Measurements from ENCODE around the gene KBTBD8. TPM values are rescaled to one million over a fixed set of nuclear protein-coding genes. Genes with fewer than 3 reads are reported as not detected.

Gene KBTBD8
- total RNA-seq = 5.8 and 6.1 TPM in 2 replicates
- long read RNA-seq, partial matches to known transcripts = 0 of 3 reads
- long read RNA-seq, other reads (novel, unspliced or antisense) = 3 of 3 reads

GRCh38 chr3:66998113-66998903 is at the start of gene KBTBD8:
KBTBD8 (plus strand) TSS chr3:66998307; CDS start chr3:66998356, 49 bp downstream.
- TF ChIP-seq CTCF (IDR thresholded peaks at IDR 0.05; ENCODE audit: unreplicated experiment) = no peak
- H3K27me3 Mint-ChIP-seq = peaks cover 21% of the 10 kb centered on the region
- H3K4me3 Mint-ChIP-seq (ENCODE audit: low read depth) = peak within 1 kb of the TSS; percentile 90
- H3K9me3 Mint-ChIP-seq (ENCODE audit: low read depth) = no peaks in the 10 kb centered on the region
- H3K4me1 Mint-ChIP-seq (ENCODE audit: low read depth) = peaks cover 3% of the 10 kb centered on the region
- peaks cover 4% of the 10 kb centered on the region for H3K36me3 Mint-ChIP-seq (ENCODE audit: insufficient read depth)
- peak; percentile 96 for DNase-seq (ENCODE audit: low spot score, unreplicated experiment)
- H3K27ac Mint-ChIP-seq = peak within 1 kb of the TSS; percentile 81

GRCh38 chr3:66948838-66949237 is 49.3 kb upstream of the KBTBD8 start:
- Mint-ChIP-seq H3K27me3 (no peaks in the 10 kb centered on the region), H3K4me1 (ENCODE audit: low read depth) (no peaks in the 10 kb centered on the region), H3K4me3 (ENCODE audit: low read depth) (no peak overlapping the region), H3K27ac (no peak overlapping the region), H3K36me3 (ENCODE audit: insufficient read depth) (no peaks in the 10 kb centered on the region), H3K9me3 (ENCODE audit: low read depth) (no peaks in the 10 kb centered on the region)
- no peak for TF ChIP-seq CTCF (IDR thresholded peaks at IDR 0.05; ENCODE audit: unreplicated experiment)
- DNase-seq (ENCODE audit: low spot score, unreplicated experiment) = no peak

- Mint-ChIP-seq H3K4me3 (ENCODE audit: low read depth) (no peak overlapping the region), H3K9me3 (ENCODE audit: low read depth) (no peaks in the 10 kb centered on the region), H3K27me3 (no peaks in the 10 kb centered on the region)
These were observed 48.2 kb upstream of the KBTBD8 start for GRCh38 chr3:66949898-66950297.

GRCh38 chr3:66952357-66952756 is 45.8 kb upstream of the KBTBD8 start:
- Mint-ChIP-seq H3K9me3 (ENCODE audit: low read depth) (no peaks in the 10 kb centered on the region), H3K4me3 (ENCODE audit: low read depth) (no peak overlapping the region), H3K36me3 (ENCODE audit: insufficient read depth) (no peaks in the 10 kb centered on the region), H3K27me3 (peaks cover 2% of the 10 kb centered on the region), H3K27ac (no peak overlapping the region), H3K4me1 (ENCODE audit: low read depth) (no peaks in the 10 kb centered on the region)
- no peak for DNase-seq (ENCODE audit: low spot score, unreplicated experiment)
- TF ChIP-seq CTCF (IDR thresholded peaks at IDR 0.05; ENCODE audit: unreplicated experiment) = no peak

More at GRCh38 chr3:66949898-66950297, 48.2 kb upstream of the KBTBD8 start:
- H3K27ac Mint-ChIP-seq = no peak overlapping the region
- DNase-seq (ENCODE audit: low spot score, unreplicated experiment) = no peak
- no peaks in the 10 kb centered on the region for H3K4me1 Mint-ChIP-seq (ENCODE audit: low read depth)
- no peak for TF ChIP-seq CTCF (IDR thresholded peaks at IDR 0.05; ENCODE audit: unreplicated experiment)
- H3K36me3 Mint-ChIP-seq (ENCODE audit: insufficient read depth) = no peaks in the 10 kb centered on the region

- no peak for DNase-seq (ENCODE audit: low spot score, unreplicated experiment)
- no peak overlapping the region for H3K4me3 Mint-ChIP-seq (ENCODE audit: low read depth)
- H3K36me3 Mint-ChIP-seq (ENCODE audit: insufficient read depth) = no peaks in the 10 kb centered on the region
- H3K4me1 Mint-ChIP-seq (ENCODE audit: low read depth) = peaks cover 1% of the 10 kb centered on the region
- TF ChIP-seq CTCF (IDR thresholded peaks at IDR 0.05; ENCODE audit: unreplicated experiment) = no peak
- no peak overlapping the region for H3K27ac Mint-ChIP-seq
- peaks cover 3% of the 10 kb centered on the region for H3K27me3 Mint-ChIP-seq
- no peaks in the 10 kb centered on the region for H3K9me3 Mint-ChIP-seq (ENCODE audit: low read depth)
These were observed 44.1 kb upstream of the KBTBD8 start for GRCh38 chr3:66953934-66954445.
